Measurements from ENCODE around the gene SLC38A10. TPM values are rescaled to one million over a fixed set of nuclear protein-coding genes. Genes with fewer than 3 reads are reported as not detected.

The SLC38A10 gene
- polyA plus RNA-seq, 1 experiment = 29.3 TPM

GRCh38 chr17:81287152-81287551 lies 8.0 kb downstream of the SLC38A10 start:
- no peak for TF ChIP-seq CTCF (IDR thresholded peaks at IDR 0.05; ENCODE audit: low read depth, low read length)
- Histone ChIP-seq H3K27ac (ENCODE audit: low read depth, low read length) (no peak overlapping the region), H3K27me3 (ENCODE audit: control insufficient read depth, insufficient read depth, low read length) (no peaks in the 10 kb centered on the region), H3K4me3 (ENCODE audit: low read depth, low read length) (no peak overlapping the region), H3K9me3 (ENCODE audit: control insufficient read depth, insufficient read depth, low read length) (no peaks in the 10 kb centered on the region; the same call in 1 of the 2 replicates)
- POLR2A ChIA-PET = interaction anchor here (0.7 kb wide), 1 partner anchor 28 kb away, joined by 4 read pairs; no protein-coding TSS in a partner anchor
- CTCF ChIA-PET = no interaction called here
- no peak for DNase-seq (ENCODE audit: low read depth, low spot score)

GRCh38 chr17:81286491-81287145 lies 8.5 kb downstream of the SLC38A10 start:
- CTCF ChIA-PET = no interaction called here
- Histone ChIP-seq H3K27me3 (ENCODE audit: control insufficient read depth, insufficient read depth, low read length) (no peaks in the 10 kb centered on the region), H3K9me3 (ENCODE audit: control insufficient read depth, insufficient read depth, low read length) (no peaks in the 10 kb centered on the region; the same call in 1 of the 2 replicates), H3K27ac (ENCODE audit: low read depth, low read length) (no peak overlapping the region), H3K4me3 (ENCODE audit: low read depth, low read length) (no peak overlapping the region)
- POLR2A ChIA-PET = interaction anchor here (0.7 kb wide), 1 partner anchor 27 kb away, joined by 4 read pairs; no protein-coding TSS in a partner anchor
- DNase-seq (ENCODE audit: low read depth, low spot score) = no peak
- no peak for TF ChIP-seq CTCF (IDR thresholded peaks at IDR 0.05; ENCODE audit: low read depth, low read length)

GRCh38 chr17:81285894-81286293 lies 9.2 kb downstream of the SLC38A10 start:
- H3K27ac ChIP-seq (ENCODE audit: low read depth, low read length) = peak overlapping the region; percentile 21
- TF ChIP-seq CTCF (IDR thresholded peaks at IDR 0.05; ENCODE audit: low read depth, low read length) = no peak
- no peaks in the 10 kb centered on the region; the same call in 1 of the 2 replicates for H3K9me3 ChIP-seq (ENCODE audit: control insufficient read depth, insufficient read depth, low read length)
- ChIA-PET CTCF (no interaction called here), POLR2A (no interaction called here)
- no peaks in the 10 kb centered on the region for H3K27me3 ChIP-seq (ENCODE audit: control insufficient read depth, insufficient read depth, low read length)
- no peak overlapping the region for H3K4me3 ChIP-seq (ENCODE audit: low read depth, low read length)
- no peak for DNase-seq (ENCODE audit: low read depth, low spot score)

GRCh38 chr17:81285179-81285878 lies 9.8 kb downstream of the SLC38A10 start:
- Histone ChIP-seq H3K27ac (ENCODE audit: low read depth, low read length) (peak overlapping the region; percentile 21), H3K9me3 (ENCODE audit: control insufficient read depth, insufficient read depth, low read length) (no peaks in the 10 kb centered on the region; the same call in 1 of the 2 replicates), H3K4me3 (ENCODE audit: low read depth, low read length) (no peak overlapping the region), H3K27me3 (ENCODE audit: control insufficient read depth, insufficient read depth, low read length) (no peaks in the 10 kb centered on the region)
- DNase-seq (ENCODE audit: low read depth, low spot score) = no peak
- CTCF ChIA-PET = no interaction called here
- no peak for TF ChIP-seq CTCF (IDR thresholded peaks at IDR 0.05; ENCODE audit: low read depth, low read length)
- POLR2A ChIA-PET = no interaction called here

GRCh38 chr17:81282876-81283275 lies 12.2 kb downstream of the SLC38A10 start:
- H3K27ac ChIP-seq (ENCODE audit: low read depth, low read length) = no peak overlapping the region
- CTCF ChIA-PET = no interaction called here
- POLR2A ChIA-PET = no interaction called here
- DNase-seq (ENCODE audit: low read depth, low spot score) = no peak
- no peaks in the 10 kb centered on the region; the same call in 1 of the 2 replicates for H3K9me3 ChIP-seq (ENCODE audit: control insufficient read depth, insufficient read depth, low read length)
- H3K27me3 ChIP-seq (ENCODE audit: control insufficient read depth, insufficient read depth, low read length) = no peaks in the 10 kb centered on the region
- no peak for TF ChIP-seq CTCF (IDR thresholded peaks at IDR 0.05; ENCODE audit: low read depth, low read length)
- no peak overlapping the region for H3K4me3 ChIP-seq (ENCODE audit: low read depth, low read length)
